DMS 273 (cell line): ENCODE results near the gene PHKG2.

Experiments used
- DNase-seq: peaks from one replicate; lab custom pipeline; 2025; ENCODE audit not compliant: unreplicated experiment; lab: John Stamatoyannopoulos, UW

PHKG2 gene

DNA sequence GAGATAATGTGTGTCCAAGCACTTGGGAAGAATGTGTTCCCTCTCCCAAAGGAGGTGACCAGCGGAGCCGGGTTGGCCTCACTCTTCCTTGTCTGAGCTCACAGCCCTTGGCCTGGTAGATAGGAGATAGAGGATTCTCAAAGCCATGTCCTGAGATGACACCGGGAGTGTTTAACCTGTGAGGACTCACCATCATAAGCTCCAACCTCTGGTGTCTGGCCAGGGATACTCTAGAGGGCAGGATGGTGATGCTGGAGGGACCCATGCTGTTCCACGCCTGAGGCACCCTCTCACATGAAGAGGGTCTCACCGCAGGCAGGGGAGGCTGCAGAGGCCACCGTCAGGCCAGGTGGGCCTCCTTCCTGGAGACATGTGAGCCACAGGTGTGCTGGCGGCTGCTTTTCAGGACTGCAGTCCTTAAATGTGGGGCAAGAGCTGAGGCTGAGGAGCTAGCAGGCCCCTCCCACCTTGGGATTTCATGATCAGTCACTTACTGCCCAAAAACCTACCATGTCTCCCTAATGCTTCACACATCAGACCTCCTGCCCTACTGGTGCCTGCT lies 45.4 kb downstream of the PHKG2 start:
- DNase-seq, result no peak

DNA sequence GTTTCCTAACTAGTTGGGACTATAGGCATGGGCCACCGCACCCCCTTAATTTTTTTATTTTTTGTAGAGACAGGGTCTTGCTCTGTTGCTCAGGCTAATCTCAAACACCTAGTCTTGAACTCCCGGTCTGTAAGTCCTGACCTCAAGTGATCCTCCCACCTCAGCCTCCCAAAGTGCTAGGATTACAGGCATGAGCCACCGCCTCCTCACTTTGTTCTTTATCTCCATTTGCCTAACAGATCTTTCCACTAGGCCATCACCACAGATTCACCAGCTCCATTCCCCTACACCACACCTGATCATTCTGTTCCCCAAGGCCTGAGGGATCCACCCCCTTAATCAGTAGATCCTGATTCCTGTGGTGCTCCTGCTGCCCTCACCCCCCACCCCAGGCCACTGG lies 46.4 kb downstream of the PHKG2 start:
- no peak for DNase-seq

DNA sequence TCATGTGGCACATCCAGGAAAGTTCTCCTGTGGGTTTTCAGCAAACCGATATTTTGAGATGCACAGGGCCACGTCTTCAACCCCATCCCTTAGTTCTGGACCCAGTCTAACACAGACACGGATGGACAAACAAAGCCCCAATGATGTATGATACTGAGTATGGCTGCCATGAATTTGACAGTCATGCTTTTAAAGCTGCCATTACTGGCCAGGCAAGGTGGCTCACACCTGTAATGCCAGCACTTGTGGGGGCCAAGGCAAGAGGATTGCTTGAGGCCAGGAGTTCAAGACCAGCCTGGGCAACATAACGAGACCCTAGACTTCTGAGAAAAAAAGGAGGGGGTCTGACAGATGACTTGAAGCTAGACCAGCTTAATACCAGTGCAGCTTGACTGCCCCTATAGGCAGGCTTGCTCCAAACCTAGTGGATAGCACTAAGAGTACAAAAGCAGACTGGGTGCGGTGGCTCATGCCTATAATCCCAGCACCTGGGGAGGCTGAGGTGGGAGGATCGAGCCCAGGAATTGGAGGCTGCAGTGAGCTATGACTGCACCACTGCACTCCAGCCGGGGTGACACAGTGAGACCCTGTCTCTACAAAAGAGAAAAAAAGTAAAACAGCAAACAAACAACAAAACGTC lies 49.6 kb downstream of the PHKG2 start:
- peak; percentile 36 for DNase-seq
